GM12878 (cell line): ENCODE measurements around the gene TAGLN3. TPM values are rescaled to one million over a fixed set of nuclear protein-coding genes. Genes with fewer than 3 reads are reported as not detected.

Experiments used
- ATAC-seq: fragments of 200-7000 bp; cut with Tn5 transposase; 3 replicates; pipeline ENCODE4 v1.9.1; 2020; ENCODE audit warnings: mild to moderate bottlenecking, moderate library complexity
- BruUV-seq: library from RNA; stranded (reverse); fragments of 400-500 nt; replicated peaks from 2 replicates; lab custom pipeline; 2021; lab: Mats Ljungman, UMichigan
- CTCF ChIA-PET: fragments of 300-600 bp; sonication (Branson Sonifier 250); formaldehyde crosslinking; extraction: SDS; loops from one replicate; lab custom pipeline; 2021; ENCODE audit warnings: inconsistent platforms; lab: Yijun Ruan, JAX
- POLR2A ChIA-PET: fragments of 350-600 bp; formaldehyde crosslinking; extraction: SDS; loops from one replicate; lab custom pipeline; 2021; ENCODE audit warnings: inconsistent platforms; lab: Charles Lee
- RAD21 ChIA-PET: fragments of 300-600 bp; sonication (Branson Sonifier 250); formaldehyde crosslinking; loops from one replicate; lab custom pipeline; 2023; ENCODE audit warnings: antibody characterized with exemption; ENCODE audit not compliant: unreplicated experiment; lab: Charles Lee
- SMC1A ChIA-PET: fragments of 300-600 bp; sonication (Branson Sonifier 250); formaldehyde crosslinking; loops from one replicate; lab custom pipeline; 2023; ENCODE audit not compliant: unreplicated experiment, uncharacterized antibody; lab: Charles Lee
- DNase-seq: peaks from one replicate; pipeline ENCODE4 v3.0.0-alpha.2; 2011; ENCODE audit warnings: low read depth, low spot score
- FAIRE-seq: peaks from 3 replicates; lab custom pipeline; 2011; peaks lifted over from hg19 to GRCh38; lab: Jason Lieb, UNC
- H2AFZ ChIP-seq: 2 replicates; pipeline ENCODE4 v1.6.0; 2011; ENCODE audit warnings: low read depth, low read length, control low read depth; ENCODE audit not compliant: control insufficient read depth
- H3K27ac ChIP-seq: 2 replicates; pipeline ENCODE4 v1.5.1; 2011; ENCODE audit warnings: control low read depth; ENCODE audit not compliant: control insufficient read depth, insufficient read depth
- H3K27me3 ChIP-seq, 2 experiments: replicated peaks in 1 of 2; 2 replicates each; pipeline versions ENCODE4 v1.6.0 to v1.6.1; 2011; ENCODE audit warnings: low read length in 1 of 2; ENCODE audit not compliant: control insufficient read depth in 2 of 2, insufficient read depth in 2 of 2
- H3K36me3 ChIP-seq, 2 experiments: 2 replicates each; pipeline ENCODE4 v1.5.1; 2011; ENCODE audit warnings: low read length in 1 of 2; ENCODE audit not compliant: control insufficient read depth in 2 of 2, insufficient read depth in 2 of 2
- H3K4me1 ChIP-seq: 2 replicates; pipeline ENCODE4 v1.6.1; 2011; ENCODE audit warnings: mild to moderate bottlenecking, low read length, moderate library complexity, mixed read lengths; ENCODE audit not compliant: control insufficient read depth, insufficient read depth
- H3K4me2 ChIP-seq: 2 replicates; pipeline ENCODE4 v1.6.0; 2011; ENCODE audit warnings: control low read depth; ENCODE audit not compliant: control insufficient read depth, insufficient read depth
- H3K4me3 ChIP-seq: fragments of 200-600 bp; sonication (generic); 2 replicates; pipeline ENCODE4 v1.5.1; 2016
- H3K79me2 ChIP-seq: 2 replicates; pipeline ENCODE4 v1.6.0; 2011; ENCODE audit warnings: low read length; ENCODE audit not compliant: control insufficient read depth, insufficient read depth
- H3K9ac ChIP-seq: 2 replicates; pipeline ENCODE4 v1.8.0; 2011; ENCODE audit warnings: low read length, control low read depth, mixed read lengths; ENCODE audit not compliant: control insufficient read depth, insufficient read depth
- H3K9me3 ChIP-seq: replicated peaks from 3 replicates; pipeline ENCODE4 v1.5.1; 2011; ENCODE audit warnings: mild to moderate bottlenecking, low read length; ENCODE audit not compliant: control insufficient read depth, insufficient read depth
- H4K20me1 ChIP-seq: 2 replicates; pipeline ENCODE4 v1.6.0; 2011; ENCODE audit not compliant: control insufficient read depth, insufficient read depth
- BCL11A ChIP-seq: IDR thresholded peaks from 2 replicates; pipeline ENCODE4 v1.6.1; 2011; ENCODE audit warnings: low read depth, low read length
- BHLHE40 ChIP-seq, 2 experiments: fragments of 450-650 bp in 1 of 2; IDR thresholded peaks; 2 replicates each; pipeline ENCODE4 v1.6.1; 2011 to 2017; ENCODE audit warnings: low read depth in 2 of 2, borderline replicate concordance in 1 of 2, improper control_type of control experiment in 1 of 2, low read length in 1 of 2, mild to moderate bottlenecking in 1 of 2
- HCFC1 ChIP-seq: fragments of 150-350 bp; IDR thresholded peaks from 2 replicates; pipeline ENCODE4 v1.6.1; 2014; ENCODE audit warnings: low read length
- PBX3 ChIP-seq: IDR thresholded peaks from 2 replicates; pipeline ENCODE4 v1.6.1; 2011; ENCODE audit warnings: mild to moderate bottlenecking, low read depth, low read length, moderate library complexity; ENCODE audit not compliant: insufficient replicate concordance
- TAF1 ChIP-seq: IDR thresholded peaks from 2 replicates; pipeline ENCODE4 v1.6.1; 2011; ENCODE audit warnings: mild to moderate bottlenecking, low read depth, low read length, borderline replicate concordance
- YBX1 ChIP-seq: fragments of 450-650 bp; IDR thresholded peaks from 2 replicates; pipeline ENCODE4 v1.6.1; 2016; ENCODE audit warnings: antibody characterized with exemption
- YY1 ChIP-seq: IDR thresholded peaks from 2 replicates; pipeline ENCODE4 v1.6.1; 2011; ENCODE audit warnings: low read depth, mild to moderate bottlenecking, low read length
- ZNF207 ChIP-seq: fragments of 450-650 bp; IDR thresholded peaks from 2 replicates; pipeline ENCODE4 v1.6.1; 2014; ENCODE audit warnings: antibody characterized with exemption, mild to moderate bottlenecking, borderline replicate concordance
- ZNF274 ChIP-seq: IDR thresholded peaks from one replicate; pipeline ENCODE4 v1.8.0; 2011; ENCODE audit not compliant: insufficient read length, insufficient read depth
- WGBS: methylation state at CpG from one replicate; pipeline ENCODE4 v1.1.6; 2016; ENCODE audit warnings: low lambda C conversion rate; ENCODE audit not compliant: insufficient replicate concordance, insufficient coverage; ENCODE audit errors: missing lambda C conversion rate; 5-methylcytosine and 5-hydroxymethylcytosine counted together
- in situ Hi-C: fragments of 300-500 bp; cut with MboI; formaldehyde crosslinking; loops from 9 replicates; pipeline ENCODE4 v1.14.3; 2018; ENCODE audit warnings: mixed read lengths
- intact Hi-C: fragments of 100-400 bp; cut with micrococcal nuclease; formaldehyde crosslinking; loops from one replicate; pipeline ENCODE4 v1.14.2; 2022; ENCODE audit not compliant: unreplicated experiment
- polyA plus RNA-seq, 11 experiments: library from polyadenylated mRNA; depleted of rRNA in 4 of 11; unstranded in 6 of 11; stranded (reverse) in 5 of 11; fragments of >200 nt; fragmentation: Nextera tagmentation in 4 of 11; fragmentation: Illumina TruSeq in 1 of 11; extraction: Ambion mirVana in 4 of 11; extraction: Trizol in 1 of 11; gene quantifications; 1 replicate in 1 of 11; 2 replicates in 10 of 11; pipeline versions ENCODE4 v1.2.1 to v1.2.3, GENCODE V29; 2011 to 2016; ENCODE audit warnings: inconsistent platforms in 2 of 11, missing spikeins in 2 of 11, low read depth in 1 of 11
- total RNA-seq, 4 experiments: library from RNA; depleted of rRNA in 3 of 4; stranded (reverse); fragments of >200 nt in 3 of 4; fragmentation: Illumina TruSeq in 1 of 4; extraction: Trizol in 1 of 4; gene quantifications; 2 replicates each; pipeline versions ENCODE4 v1.2.1 to v1.2.3, GENCODE V29; 2013 to 2021

Gene TAGLN3
- total and polyA plus RNA-seq, 10 of the 15 experiments (the other 5 are each of a cell fraction or from before 2014, with no cell fraction given) = 0.06 to 0.53 (median 0.12) TPM; not detected in 3

GRCh38 chr3:112013784-112014143 lies 15.0 kb downstream of the TAGLN3 start:
- Histone ChIP-seq H2AFZ (peak overlapping the region; percentile 79), H3K4me3 (no peak overlapping the region), H3K4me1 (no peaks in the 10 kb centered on the region), H3K4me2 (no peak overlapping the region), H3K36me3 (no peaks in the 10 kb centered on the region), H4K20me1 (no peaks in the 10 kb centered on the region), H3K27ac (no peak overlapping the region), H3K27me3 (no peaks in the 10 kb centered on the region; a peak in 1 of 4 replicates), H3K9me3 (no peaks in the 10 kb centered on the region), H3K79me2 (no peaks in the 10 kb centered on the region), H3K9ac (no peak overlapping the region)
- DNase-seq (no peak), FAIRE-seq (no peak), ATAC-seq (peak; percentile 52)
- in situ Hi-C loops (no loop called here), intact Hi-C loops (loop anchor here (1.0 kb wide), 3 partner anchors 24 to 296 kb away; no protein-coding TSS in a partner anchor)
- RAD21 ChIA-PET = interaction anchor here (0.7 to 6.0 kb wide), 40 partner anchors 10 to 346 kb away, joined by 3 to 158 read pairs (median 4); partner anchors contain the start of genes ABHD10, PHLDB2 and TAGLN3
- BruUV-seq = no TSS peak
- POLR2A ChIA-PET = interaction anchor here (0.6 to 2.5 kb wide), 4 partner anchors 10 to 35 kb away, joined by 3 to 9 read pairs (median 8); partner anchors contain the start of gene ABHD10
- SMC1A ChIA-PET = interaction anchor here (0.7 to 15.1 kb wide), 45 partner anchors 10 to 436 kb away, joined by 3 to 417 read pairs (median 4); partner anchors contain the start of genes ABHD10, TAGLN3 and TMPRSS7
- WGBS = 45% methylated on average over 5 of the region's 5 CpGs
- TF ChIP-seq HCFC1 = no peak
- no peak for TF ChIP-seq BHLHE40 (IDR thresholded peaks at IDR 0.05; ENCODE audit: borderline replicate concordance in 1 of 2, low read depth in 2 of 2, low read length in 1 of 2)
- TF ChIP-seq YY1 = no peak
- no peak for TF ChIP-seq ZNF274
- TF ChIP-seq ZNF207 = no peak
- TF ChIP-seq PBX3 = no peak
- no peak for TF ChIP-seq BCL11A
- no peak for TF ChIP-seq YBX1
- no peak for TF ChIP-seq TAF1
- CTCF ChIA-PET = interaction anchor here (0.6 to 10.9 kb wide), 66 partner anchors 10 to 569 kb away, joined by 3 to 467 read pairs (median 5); partner anchors contain the start of genes ABHD10, PHLDB2, TAGLN3 and TMPRSS7
